HCT116 (cell line): ENCODE data around the gene SORCS2. TPM values are rescaled to one million over a fixed set of nuclear protein-coding genes. Genes with fewer than 3 reads are reported as not detected.

Source experiments
- ATAC-seq: fragments of 200-7000 bp; cut with Tn5 transposase; 2 replicates; pipeline ENCODE4 v1.9.1; 2020; ENCODE audit warnings: mild to moderate bottlenecking, moderate library complexity
- BruUV-seq: library from RNA; stranded (reverse); fragments of 400-500 nt; replicated peaks from 2 replicates; lab custom pipeline; 2021; lab: Mats Ljungman, UMichigan
- CTCF ChIA-PET: fragments of 300-600 bp; sonication (Branson Sonifier 250); formaldehyde crosslinking; loops from one replicate; lab custom pipeline; 2021; ENCODE audit warnings: antibody characterized with exemption; lab: Charles Lee
- POLR2A ChIA-PET: fragments of 300-600, 350-600 bp; sonication (Branson Sonifier 250); formaldehyde crosslinking; loops from one replicate; lab custom pipeline; 2021; ENCODE audit warnings: antibody characterized with exemption; lab: Charles Lee
- RAD21 ChIA-PET, 2 experiments: fragments of 300-600 bp; sonication (Branson Sonifier 250); formaldehyde crosslinking; loops; one replicate each; lab custom pipeline; 2023; ENCODE audit warnings: low total read pairs in 2 of 2; ENCODE audit not compliant: uncharacterized antibody in 2 of 2, unreplicated experiment in 2 of 2, low non-redundant PET in 1 of 2; lab: Charles Lee
- DNase-seq: peaks from one replicate; pipeline ENCODE4 v3.0.0-alpha.2; 2010; ENCODE audit warnings: low read depth, low spot score
- H2AFZ ChIP-seq: fragments of 200-600 bp; shearing (Covaris generic), sonication (generic); 2 replicates; pipeline ENCODE4 v1.6.1; 2017; ENCODE audit warnings: low read depth, mixed run types, mixed read lengths, antibody characterized with exemption, low read length; ENCODE audit not compliant: poor library complexity, severe bottlenecking
- H3K27ac ChIP-seq: 2 replicates; pipeline ENCODE4 v1.5.1; 2012; ENCODE audit warnings: low read depth, low read length
- H3K27me3 ChIP-seq: fragments of 200-600 bp; sonication (generic); 2 replicates; pipeline ENCODE4 v1.6.1; 2016; ENCODE audit warnings: mixed run types, low read length, mixed read lengths; ENCODE audit not compliant: insufficient read depth
- H3K36me3 ChIP-seq, 2 experiments: fragments of 200-500 bp in 1 of 2; fragments of 200-600 bp in 1 of 2; sonication (Bioruptor generic) in 1 of 2; sonication (generic) in 1 of 2; 2 replicates each; pipeline versions ENCODE4 v1.5.1 to v1.6.1; 2014 to 2016; ENCODE audit warnings: low read length in 2 of 2, inconsistent platforms in 1 of 2, mixed read lengths in 1 of 2, mixed run types in 1 of 2; ENCODE audit not compliant: insufficient read depth in 2 of 2, control insufficient read depth in 1 of 2
- H3K4me1 ChIP-seq, 2 experiments: fragments of 200-600 bp in 1 of 2; sonication (generic) in 1 of 2; 2 replicates each; pipeline versions ENCODE4 v1.5.1 to v1.6.1; 2012 to 2017; ENCODE audit warnings: low read length in 2 of 2, inconsistent platforms in 1 of 2, mild to moderate bottlenecking in 1 of 2, mixed read lengths in 1 of 2, mixed run types in 1 of 2, moderate library complexity in 1 of 2; ENCODE audit not compliant: insufficient read depth in 2 of 2, control insufficient read depth in 1 of 2
- H3K4me2 ChIP-seq: fragments of 200-600 bp; sonication (generic); 2 replicates; pipeline ENCODE4 v1.6.1; 2017; ENCODE audit warnings: mixed run types, low read length, mixed read lengths
- H3K4me3 ChIP-seq, 2 experiments: fragments of 200-600 bp in 1 of 2; sonication (generic) in 1 of 2; replicated peaks in 1 of 2; 2 replicates each; pipeline ENCODE4 v1.5.1; 2011 to 2016; ENCODE audit warnings: low read length in 2 of 2, control low read depth in 1 of 2, low read depth in 1 of 2, mild to moderate bottlenecking in 1 of 2, mixed read lengths in 1 of 2, mixed run types in 1 of 2
- H3K79me2 ChIP-seq: fragments of 200-600 bp; sonication (generic); 2 replicates; pipeline ENCODE4 v1.6.1; 2017; ENCODE audit warnings: mild to moderate bottlenecking, mixed run types, low read length, moderate library complexity, mixed read lengths; ENCODE audit not compliant: insufficient read depth
- H3K9ac ChIP-seq: fragments of 200-600 bp; sonication (generic); 2 replicates; pipeline ENCODE4 v1.6.1; 2016; ENCODE audit warnings: low read length, mixed read lengths
- H3K9me2 ChIP-seq: fragments of 200-600 bp; sonication (generic), shearing (Covaris generic); 2 replicates; pipeline ENCODE4 v1.6.1; 2017; ENCODE audit warnings: mixed run types, mild to moderate bottlenecking, moderate library complexity; ENCODE audit not compliant: insufficient read depth
- H3K9me3 ChIP-seq, 2 experiments: fragments of 200-500 bp in 1 of 2; fragments of 200-600 bp in 1 of 2; sonication (Bioruptor generic) in 1 of 2; sonication (generic) in 1 of 2; 2 replicates each; pipeline ENCODE4 v1.6.1; 2014 to 2017; ENCODE audit warnings: low read length in 2 of 2, mixed read lengths in 2 of 2, inconsistent platforms in 1 of 2, low read depth in 1 of 2, mild to moderate bottlenecking in 1 of 2, mixed run types in 1 of 2, moderate library complexity in 1 of 2; ENCODE audit not compliant: control insufficient read depth in 1 of 2, insufficient read depth in 1 of 2
- H4K20me1 ChIP-seq: fragments of 200-600 bp; sonication (generic), shearing (Covaris generic); 2 replicates; pipeline ENCODE4 v1.6.1; 2017; ENCODE audit warnings: mixed run types, mild to moderate bottlenecking, moderate library complexity; ENCODE audit not compliant: insufficient read depth
- ATF3 ChIP-seq: IDR thresholded peaks from 2 replicates; pipeline ENCODE4 v1.6.1; 2012
- CBX3 ChIP-seq: IDR thresholded peaks from 2 replicates; pipeline ENCODE4 v1.6.1; 2012; ENCODE audit warnings: low read depth
- CEBPB ChIP-seq: IDR thresholded peaks from 2 replicates; pipeline ENCODE4 v1.6.1; 2012; ENCODE audit warnings: low read depth
- CTCF ChIP-seq, 3 experiments: fragments of 200-600 bp in 1 of 3; sonication (generic) in 1 of 3; IDR thresholded peaks in 2 of 3; conservative IDR thresholded peaks in 1 of 3; 2 replicates each; pipeline ENCODE4 v1.5.1; 2012 to 2017; ENCODE audit warnings: low read depth in 2 of 3, low read length in 2 of 3, antibody characterized with exemption in 1 of 3, borderline replicate concordance in 1 of 3, control low read depth in 1 of 3, mild to moderate bottlenecking in 1 of 3, mixed read lengths in 1 of 3, mixed run types in 1 of 3, moderate library complexity in 1 of 3; ENCODE audit not compliant: insufficient read depth in 1 of 3
- EGR1 ChIP-seq: IDR thresholded peaks from 2 replicates; pipeline ENCODE4 v1.6.1; 2012; ENCODE audit warnings: low read depth
- ELF1 ChIP-seq: IDR thresholded peaks from 2 replicates; pipeline ENCODE4 v1.6.1; 2012; ENCODE audit warnings: low read depth, borderline replicate concordance
- EZH2 ChIP-seq: fragments of 200-600 bp; sonication (generic); IDR thresholded peaks from 2 replicates; pipeline ENCODE4 v1.6.1; 2017; ENCODE audit warnings: antibody characterized with exemption, mixed run types
- EZH2phosphoT487 ChIP-seq: fragments of 200-600 bp; IDR thresholded peaks from 2 replicates; pipeline ENCODE4 v1.6.1; 2018; ENCODE audit warnings: antibody characterized with exemption, borderline replicate concordance
- FOSL1 ChIP-seq: IDR thresholded peaks from 2 replicates; pipeline ENCODE4 v1.6.1; 2012; ENCODE audit warnings: low read depth
- JUND ChIP-seq: IDR thresholded peaks from 2 replicates; pipeline ENCODE4 v1.6.1; 2012
- MAX ChIP-seq: IDR thresholded peaks from 2 replicates; pipeline ENCODE4 v1.6.1; 2012
- POLR2A ChIP-seq: IDR thresholded peaks from 2 replicates; pipeline ENCODE4 v1.7.0; 2011; ENCODE audit warnings: borderline replicate concordance; ENCODE audit not compliant: insufficient read depth, insufficient read length; ENCODE audit errors: extremely low read depth
- RAD21 ChIP-seq: IDR thresholded peaks from 2 replicates; pipeline ENCODE4 v1.6.1; 2012; ENCODE audit warnings: low read depth, mild to moderate bottlenecking
- REST ChIP-seq: IDR thresholded peaks from 2 replicates; pipeline ENCODE4 v1.6.1; 2012; ENCODE audit warnings: low read depth
- SIN3A ChIP-seq: IDR thresholded peaks from 2 replicates; pipeline ENCODE4 v1.6.1; 2012; ENCODE audit warnings: low read depth
- SP1 ChIP-seq: IDR thresholded peaks from 2 replicates; pipeline ENCODE4 v1.6.1; 2012; ENCODE audit warnings: low read depth
- YY1 ChIP-seq: IDR thresholded peaks from 2 replicates; pipeline ENCODE4 v1.6.1; 2011; ENCODE audit warnings: low read length, low read depth, moderate library complexity, mild to moderate bottlenecking; ENCODE audit not compliant: insufficient replicate concordance; ENCODE audit errors: extremely low read depth
- ZBTB33 ChIP-seq: IDR thresholded peaks from 2 replicates; pipeline ENCODE4 v1.6.1; 2011; ENCODE audit warnings: mild to moderate bottlenecking, low read length, moderate library complexity; ENCODE audit not compliant: insufficient replicate concordance; ENCODE audit errors: extremely low read depth
- ZFX ChIP-seq: fragments of 450-650 bp; IDR thresholded peaks from 2 replicates; pipeline ENCODE4 v1.6.1; 2017
- ZNF274 ChIP-seq: fragments of 200-500 bp; sonication (Bioruptor generic); IDR thresholded peaks from 2 replicates; pipeline ENCODE4 v1.6.1; 2014; ENCODE audit warnings: mild to moderate bottlenecking, low read depth, low read length, inconsistent platforms
- intact Hi-C: fragments of 100-400 bp; cut with micrococcal nuclease; formaldehyde crosslinking; loops from 2 replicates; pipeline ENCODE4 v1.10.0; 2022
- total RNA-seq: library from RNA; stranded (reverse); gene quantifications from one replicate; pipeline ENCODE4 v1.2.1, GENCODE V29; 2021; ENCODE audit not compliant: unreplicated experiment

SORCS2 gene
- total RNA-seq, 1 experiment from 2014 or later = 0.37 TPM

GRCh38 chr4:7367406-7367805 lies 175.1 kb downstream of the SORCS2 start (continued):
- no peak for TF ChIP-seq REST
- no peak for TF ChIP-seq ZNF274

GRCh38 chr4:7367864-7368277 lies 175.5 kb downstream of the SORCS2 start:
- Histone ChIP-seq H3K4me1 (no peaks in the 10 kb centered on the region), H3K27ac (no peak overlapping the region), H3K36me3 (no peaks in the 10 kb centered on the region), H3K9ac (no peak overlapping the region), H3K4me2 (no peak overlapping the region), H4K20me1 (no peaks in the 10 kb centered on the region), H3K27me3 (peaks cover 26% of the 10 kb centered on the region; the same call in 1 of the 2 replicates), H3K9me2 (no peaks in the 10 kb centered on the region), H3K9me3 (no peaks in the 10 kb centered on the region), H3K79me2 (no peaks in the 10 kb centered on the region), H2AFZ (no peak overlapping the region), H3K4me3 (no peak overlapping the region)
- POLR2A ChIA-PET = no interaction called here
- RAD21 ChIA-PET = no interaction called here
- no TSS peak for BruUV-seq
- intact Hi-C loops = no loop called here
- no peak for DNase-seq
- ATAC-seq = no peak
- CTCF ChIA-PET = no interaction called here
- TF ChIP-seq SIN3A (no peak), ZFX (no peak), ZBTB33 (no peak), RAD21 (no peak), EZH2 (no peak), FOSL1 (no peak), CEBPB (no peak), YY1 (no peak), JUND (no peak), CBX3 (no peak), ELF1 (no peak), MAX (no peak), EGR1 (no peak), CTCF (IDR thresholded peaks at IDR 0.05 in 2 of 3, conservative IDR thresholded peaks at IDR 0.05 in 1 of 3; ENCODE audit: borderline replicate concordance in 1 of 3, insufficient read depth in 1 of 3, low read depth in 2 of 3, low read length in 2 of 3) (no peak), SP1 (no peak), ATF3 (no peak), EZH2phosphoT487 (no peak), POLR2A (no peak)
